Measurements from ENCODE around the gene NELFE. TPM values are rescaled to one million over a fixed set of nuclear protein-coding genes. Genes with fewer than 3 reads are reported as not detected.

The NELFE gene
- total RNA-seq, 2 donors from 2014 or later = 90.3 to 132 TPM

GRCh38 chr6:31927863-31928671 is 30.7 kb downstream of the NELFE start:
- Mint-ChIP-seq H3K9me3 (peaks cover 10% of the 10 kb centered on the region), H3K27ac (no peak overlapping the region), H3K4me1 (no peaks in the 10 kb centered on the region), H3K36me3 (ENCODE audit: low read depth) (no peaks in the 10 kb centered on the region), H3K4me3 (no peak overlapping the region), H3K27me3 (ENCODE audit: insufficient read depth) (peaks cover 18% of the 10 kb centered on the region)
- no peak overlapping the region for H3K4me3 ChIP-seq (ENCODE audit: low read length)
- no peaks in the 10 kb centered on the region for H3K4me1 ChIP-seq (ENCODE audit: control insufficient read depth, insufficient read depth, low read length)
- H3K27ac ChIP-seq (ENCODE audit: low read depth, low read length) = no peak overlapping the region
- H3K9ac ChIP-seq (ENCODE audit: extremely low read depth, low read length, poor library complexity, severe bottlenecking) = no peak overlapping the region
- 86 to 93% methylated on average over 5 to 11 of the region's 11 CpGs for WGBS, 2 experiments (ENCODE audit: insufficient coverage in 1 of 2, insufficient read length in 1 of 2)
- no peaks in the 10 kb centered on the region for H3K36me3 ChIP-seq (ENCODE audit: control insufficient read depth, insufficient read depth, low read length)
- DNase-seq = no peak
- peaks cover 9% of the 10 kb centered on the region for H3K27me3 ChIP-seq (ENCODE audit: control insufficient read depth, insufficient read depth, low read length, poor library complexity, severe bottlenecking)
- no peaks in the 10 kb centered on the region for H3K9me3 ChIP-seq (ENCODE audit: control insufficient read depth, low read length)
- TF ChIP-seq CTCF (conservative IDR thresholded peaks at IDR 0.05) = no peak

DNA sequence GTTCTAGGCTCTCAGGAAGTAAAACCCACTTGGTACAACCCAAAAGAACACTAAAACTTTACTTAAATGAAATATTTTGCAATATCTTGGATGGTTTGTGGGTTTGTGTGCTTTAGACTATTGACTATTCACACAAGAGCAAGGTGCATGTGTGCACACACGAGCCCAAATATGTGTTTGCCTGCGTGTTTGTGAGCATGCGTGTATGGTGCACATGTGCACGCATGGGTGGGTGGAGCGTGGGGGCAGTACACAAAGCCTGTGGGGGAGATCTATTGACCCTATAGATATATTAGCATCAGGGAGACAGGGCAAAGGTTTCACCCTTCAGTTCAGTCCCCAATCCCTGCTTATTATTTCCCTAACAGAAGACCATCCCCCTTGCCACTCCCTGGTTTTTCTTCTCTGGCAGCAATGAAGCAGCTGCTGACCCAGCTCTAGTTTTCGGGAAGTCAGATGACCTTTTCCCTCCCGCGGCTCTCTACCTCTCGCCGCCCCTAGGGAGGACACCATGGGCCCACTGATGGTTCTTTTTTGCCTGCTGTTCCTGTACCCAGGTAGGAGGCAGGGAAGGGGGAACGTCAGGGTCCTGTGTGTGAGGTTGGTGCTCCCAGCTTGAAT is 31.4 kb downstream of the NELFE start, which contains the start of gene C2:
Gene C2, plus strand, starts transcription at position 476 of the 621 bp plus-strand sequence. Its CDS starts 36 bp downstream, at position 512.
- H3K27ac ChIP-seq (ENCODE audit: low read depth, low read length) = no peak within 1 kb of the TSS
- Mint-ChIP-seq H3K36me3 (ENCODE audit: low read depth) (no peaks in the 10 kb centered on the region), H3K27me3 (ENCODE audit: insufficient read depth) (peaks cover 14% of the 10 kb centered on the region), H3K9me3 (peaks cover 6% of the 10 kb centered on the region), H3K4me1 (no peaks in the 10 kb centered on the region), H3K27ac (no peak within 1 kb of the TSS), H3K4me3 (no peak within 1 kb of the TSS)
- peaks cover 9% of the 10 kb centered on the region for H3K27me3 ChIP-seq (ENCODE audit: control insufficient read depth, insufficient read depth, low read length, poor library complexity, severe bottlenecking)
- H3K36me3 ChIP-seq (ENCODE audit: control insufficient read depth, insufficient read depth, low read length) = no peaks in the 10 kb centered on the region
- WGBS, 2 experiments (ENCODE audit: insufficient coverage in 1 of 2, insufficient read length in 1 of 2) = 86 to 92% methylated on average over 7 to 11 of the region's 11 CpGs
- DNase-seq = no peak
- TF ChIP-seq CTCF (conservative IDR thresholded peaks at IDR 0.05) = no peak
- no peaks in the 10 kb centered on the region for H3K4me1 ChIP-seq (ENCODE audit: control insufficient read depth, insufficient read depth, low read length)
- H3K4me3 ChIP-seq (ENCODE audit: low read length) = no peak within 1 kb of the TSS
- H3K9me3 ChIP-seq (ENCODE audit: control insufficient read depth, low read length) = no peaks in the 10 kb centered on the region
- H3K9ac ChIP-seq (ENCODE audit: extremely low read depth, low read length, poor library complexity, severe bottlenecking) = no peak within 1 kb of the TSS

DNA sequence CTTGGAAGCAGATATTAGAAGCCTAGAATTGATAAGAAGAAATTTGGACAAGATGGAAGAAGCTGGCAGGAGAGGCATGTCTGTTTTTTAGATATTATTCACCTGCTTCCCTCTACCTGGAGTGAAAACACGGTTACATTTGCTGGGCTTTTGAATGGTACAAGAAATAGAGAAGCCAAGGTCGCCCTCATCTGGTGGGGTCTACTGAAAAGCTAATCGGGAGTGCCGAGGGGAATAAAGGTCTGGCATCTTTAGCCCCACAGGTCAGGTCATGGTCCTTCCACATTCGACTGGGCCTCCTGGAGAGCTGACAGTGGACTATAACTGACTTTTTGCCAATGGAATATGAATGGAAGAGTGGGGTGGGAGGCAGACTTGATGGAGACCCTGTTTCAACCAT is 35.8 kb downstream of the NELFE start:
- Mint-ChIP-seq H3K27me3 (ENCODE audit: insufficient read depth) (peaks cover 11% of the 10 kb centered on the region), H3K4me1 (no peaks in the 10 kb centered on the region), H3K9me3 (no peaks in the 10 kb centered on the region), H3K36me3 (ENCODE audit: low read depth) (no peaks in the 10 kb centered on the region), H3K27ac (no peak overlapping the region), H3K4me3 (no peak overlapping the region)
- 14 to 37% methylated on average over 4 to 5 of the region's 5 CpGs for WGBS, 2 experiments (ENCODE audit: insufficient coverage in 1 of 2, insufficient read length in 1 of 2)
- DNase-seq = peak; percentile 80
- Histone ChIP-seq H3K9ac (ENCODE audit: extremely low read depth, low read length, poor library complexity, severe bottlenecking) (no peak overlapping the region), H3K36me3 (ENCODE audit: control insufficient read depth, insufficient read depth, low read length) (no peaks in the 10 kb centered on the region), H3K4me3 (ENCODE audit: low read length) (no peak overlapping the region), H3K4me1 (ENCODE audit: control insufficient read depth, insufficient read depth, low read length) (no peaks in the 10 kb centered on the region), H3K9me3 (ENCODE audit: control insufficient read depth, low read length) (no peaks in the 10 kb centered on the region), H3K27ac (ENCODE audit: low read depth, low read length) (no peak overlapping the region), H3K27me3 (ENCODE audit: control insufficient read depth, insufficient read depth, low read length, poor library complexity, severe bottlenecking) (peaks cover 9% of the 10 kb centered on the region)
- peak; percentile 70 for TF ChIP-seq CTCF (conservative IDR thresholded peaks at IDR 0.05)
